Astrocyte (in vitro differentiated cells and primary cell): Measurements from ENCODE around the gene LMNA. TPM values are rescaled to one million over a fixed set of nuclear protein-coding genes. Genes with fewer than 3 reads are reported as not detected.

ENCODE experiments used
- DNase-seq: peaks from one replicate; pipeline ENCODE4 v3.0.0-alpha.2; 2010; ENCODE audit warnings: low read depth
- FAIRE-seq: peaks from 2 replicates; lab custom pipeline; 2011; peaks lifted over from hg19 to GRCh38; lab: Jason Lieb, UNC
- H2AFZ ChIP-seq: 2 replicates; pipeline ENCODE4 v1.6.0; 2012; ENCODE audit warnings: low read depth, low read length, inconsistent platforms
- H3K27ac ChIP-seq: 2 replicates; pipeline ENCODE4 v1.5.1; 2011; ENCODE audit warnings: low read depth, low read length, inconsistent platforms
- H3K27me3 ChIP-seq: 2 replicates; pipeline ENCODE4 v1.6.0; 2011; ENCODE audit warnings: low read length, inconsistent platforms; ENCODE audit not compliant: insufficient read depth
- H3K36me3 ChIP-seq: 2 replicates; pipeline ENCODE4 v1.5.1; 2011; ENCODE audit warnings: low read length, inconsistent platforms; ENCODE audit not compliant: insufficient read depth
- H3K4me1 ChIP-seq: 2 replicates; pipeline ENCODE4 v1.5.1; 2011; ENCODE audit warnings: low read length, inconsistent platforms; ENCODE audit not compliant: insufficient read depth
- H3K4me2 ChIP-seq: 2 replicates; pipeline ENCODE4 v1.6.0; 2012; ENCODE audit warnings: low read length, inconsistent platforms
- H3K4me3 ChIP-seq: 2 replicates; pipeline ENCODE4 v1.5.1; 2011; ENCODE audit warnings: low read depth, mild to moderate bottlenecking, low read length, inconsistent platforms; ENCODE audit not compliant: insufficient read depth
- H3K79me2 ChIP-seq: 2 replicates; pipeline ENCODE4 v1.6.0; 2012; ENCODE audit warnings: mild to moderate bottlenecking, low read length, inconsistent platforms; ENCODE audit not compliant: insufficient read depth
- H3K9ac ChIP-seq: 2 replicates; pipeline ENCODE4 v1.6.0; 2012; ENCODE audit warnings: mild to moderate bottlenecking, low read length, inconsistent platforms
- H3K9me3 ChIP-seq: 2 replicates; pipeline ENCODE4 v1.5.1; 2012; ENCODE audit warnings: low read depth, mild to moderate bottlenecking, low read length, inconsistent platforms; ENCODE audit not compliant: insufficient read depth
- H4K20me1 ChIP-seq: 2 replicates; pipeline ENCODE4 v1.6.0; 2012; ENCODE audit warnings: low read length, inconsistent platforms; ENCODE audit not compliant: insufficient read depth
- H3K27ac Mint-ChIP-seq: one replicate; pipeline ENCODE4 v1.8.0; 2021; ENCODE audit warnings: mild to moderate bottlenecking, mixed read lengths; ENCODE audit not compliant: unreplicated experiment
- H3K27me3 Mint-ChIP-seq: one replicate; pipeline ENCODE4 v1.8.0; 2021; ENCODE audit warnings: low read depth, mixed read lengths; ENCODE audit not compliant: unreplicated experiment
- H3K36me3 Mint-ChIP-seq: one replicate; pipeline ENCODE4 v1.8.0; 2021; ENCODE audit warnings: low read depth, mixed read lengths; ENCODE audit not compliant: unreplicated experiment
- H3K4me1 Mint-ChIP-seq: one replicate; pipeline ENCODE4 v1.8.0; 2021; ENCODE audit warnings: low read depth, mixed read lengths; ENCODE audit not compliant: unreplicated experiment
- H3K4me3 Mint-ChIP-seq: one replicate; pipeline ENCODE4 v1.8.0; 2021; ENCODE audit warnings: mild to moderate bottlenecking, moderate library complexity, mixed read lengths; ENCODE audit not compliant: unreplicated experiment
- H3K9me3 Mint-ChIP-seq: one replicate; pipeline ENCODE4 v1.8.0; 2021; ENCODE audit warnings: mild to moderate bottlenecking, mixed read lengths; ENCODE audit not compliant: unreplicated experiment
- CTCF ChIP-seq: IDR thresholded peaks from 2 replicates; pipeline ENCODE4 v1.5.1; 2011; ENCODE audit warnings: low read depth, mild to moderate bottlenecking, inconsistent platforms, low read length, moderate library complexity; ENCODE audit not compliant: insufficient read depth
- EZH2 ChIP-seq: IDR thresholded peaks from 2 replicates; pipeline ENCODE4 v1.6.1; 2012; ENCODE audit warnings: mild to moderate bottlenecking, low read length, inconsistent platforms; ENCODE audit not compliant: insufficient read depth
- total RNA-seq: library from RNA; stranded (reverse); gene quantifications from 2 replicates; pipeline ENCODE4 v1.2.1, GENCODE V29; 2021

LMNA gene
- total RNA-seq, 1 donor from 2014 or later = 464 TPM

DNA sequence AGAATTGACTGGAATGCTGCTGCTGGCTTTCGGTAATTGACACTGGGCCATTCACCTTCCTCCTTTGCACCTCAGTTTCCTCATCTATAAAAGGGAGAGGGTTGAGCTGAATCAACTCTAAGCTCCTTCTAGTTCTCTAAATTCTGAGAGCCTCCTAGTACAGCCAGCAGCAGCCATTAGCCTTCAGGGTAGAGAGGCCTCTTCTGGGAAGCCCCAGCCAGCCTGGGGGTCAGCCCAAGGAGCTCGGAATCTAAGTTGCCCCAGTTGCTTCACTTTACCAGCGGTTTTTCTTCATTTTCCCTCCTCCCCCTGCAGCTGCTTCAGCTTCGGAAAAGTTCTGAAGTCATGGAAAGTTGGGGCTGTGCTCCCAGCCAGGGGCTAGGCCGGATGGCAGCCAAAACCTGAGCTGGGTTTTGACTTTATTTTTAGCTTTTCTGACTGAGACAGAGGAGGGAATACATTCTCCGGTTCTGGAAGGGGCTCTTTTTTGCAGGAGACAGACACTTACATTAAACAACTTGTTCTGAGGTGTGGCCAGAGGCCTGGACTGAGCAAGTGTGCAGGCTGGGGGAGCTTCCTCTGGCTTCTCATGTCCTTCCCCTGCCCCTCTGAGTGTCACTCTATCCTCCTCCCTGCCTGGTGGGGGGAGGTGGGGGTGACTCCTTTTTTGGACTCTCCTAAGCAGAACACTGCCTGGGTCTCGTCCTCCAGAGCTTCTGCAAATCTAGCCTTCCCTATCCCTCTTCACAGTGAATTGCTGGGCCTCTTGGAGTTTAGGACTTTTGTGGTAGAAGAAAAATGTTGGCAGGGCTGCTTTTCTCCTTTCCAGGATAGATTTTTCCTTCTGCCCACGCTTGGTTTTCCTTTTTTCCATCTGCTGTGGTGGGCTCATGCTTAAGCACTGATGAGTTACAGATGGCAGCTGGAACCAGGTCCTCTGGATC lies 14.4 kb downstream of the LMNA start:
- peak overlapping the region; percentile 100 for H3K27ac ChIP-seq
- H3K4me1 Mint-ChIP-seq = peaks cover 52% of the 10 kb centered on the region
- H3K27ac Mint-ChIP-seq = peak overlapping the region; percentile 97
- H2AFZ ChIP-seq = no peak overlapping the region
- H3K4me1 ChIP-seq = peaks cover 63% of the 10 kb centered on the region
- peaks cover 2% of the 10 kb centered on the region for H3K36me3 Mint-ChIP-seq
- TF ChIP-seq CTCF (no peak), EZH2 (no peak)
- DNase-seq (peak; percentile 92), FAIRE-seq (no peak)
- H3K4me3 ChIP-seq = peak overlapping the region; percentile 38
- H4K20me1 ChIP-seq = peaks cover 45% of the 10 kb centered on the region
- H3K9me3 ChIP-seq = no peaks in the 10 kb centered on the region
- peak overlapping the region; percentile 85 for H3K4me2 ChIP-seq
- no peaks in the 10 kb centered on the region for H3K27me3 ChIP-seq
- peak overlapping the region; percentile 67 for H3K4me3 Mint-ChIP-seq
- H3K9me3 Mint-ChIP-seq = no peaks in the 10 kb centered on the region
- no peaks in the 10 kb centered on the region for H3K27me3 Mint-ChIP-seq
- peak overlapping the region; percentile 93 for H3K9ac ChIP-seq
- H3K79me2 ChIP-seq = peaks cover 89% of the 10 kb centered on the region
- peaks cover 22% of the 10 kb centered on the region for H3K36me3 ChIP-seq

- Mint-ChIP-seq H3K4me1 (peaks cover 43% of the 10 kb centered on the region), H3K36me3 (peaks cover 2% of the 10 kb centered on the region), H3K27ac (peak overlapping the region; percentile 97), H3K9me3 (no peaks in the 10 kb centered on the region), H3K4me3 (peak overlapping the region; percentile 60), H3K27me3 (no peaks in the 10 kb centered on the region)
- H3K4me1 ChIP-seq = peaks cover 54% of the 10 kb centered on the region
- H3K9ac ChIP-seq = peak overlapping the region; percentile 93
- peaks cover 31% of the 10 kb centered on the region for H3K36me3 ChIP-seq
- peak overlapping the region; percentile 100 for H3K27ac ChIP-seq
- no peak overlapping the region for H2AFZ ChIP-seq
- peaks cover 90% of the 10 kb centered on the region for H3K79me2 ChIP-seq
- no peaks in the 10 kb centered on the region for H3K9me3 ChIP-seq
- H3K4me3 ChIP-seq = peak overlapping the region; percentile 38
- H3K27me3 ChIP-seq = no peaks in the 10 kb centered on the region
- H3K4me2 ChIP-seq = peak overlapping the region; percentile 85
- H4K20me1 ChIP-seq = peaks cover 53% of the 10 kb centered on the region
- FAIRE-seq (peak; percentile 58), DNase-seq (peak; percentile 94)
- TF ChIP-seq EZH2 (no peak), CTCF (peak; percentile 96)
Observed at GRCh38 chr1:156129687-156130577, 15.4 kb downstream of the LMNA start.
